ENCODE data around the gene C18orf63.

C18orf63 gene

DNA sequence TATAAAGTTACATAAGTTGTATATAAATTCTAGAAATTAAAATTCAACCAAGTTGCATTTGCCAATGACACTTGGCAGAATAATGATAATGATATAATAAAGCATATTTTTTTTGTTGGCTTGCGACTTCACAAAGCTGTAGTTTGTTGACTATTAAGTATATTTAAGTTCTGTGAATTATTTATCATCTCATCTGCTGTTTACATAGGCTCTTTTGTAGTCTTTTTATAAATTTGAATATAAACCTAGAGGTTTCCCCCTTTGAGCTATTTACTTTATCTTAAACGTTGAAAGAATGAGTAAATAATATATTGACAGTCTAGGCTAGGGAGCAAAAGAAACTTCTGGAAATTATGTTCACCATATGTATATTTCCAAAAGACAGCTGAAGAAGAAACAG is 32.9 kb downstream of the C18orf63 start:
- Histone ChIP-seq H3K4me1 (ENCODE audit: control insufficient read depth, insufficient read depth, low read length) (no peaks in the 10 kb centered on the region), H3K4me3 (ENCODE audit: low read depth, low read length) (no peak overlapping the region), H3K27ac (ENCODE audit: extremely low read depth, low read depth, low read length) (no peak overlapping the region), H3K36me3 (ENCODE audit: control insufficient read depth in 2 of 2, insufficient read depth in 1 of 2, low read length in 2 of 2) (no peaks in the 10 kb centered on the region), H3K9me3 (ENCODE audit: control insufficient read depth, insufficient read depth, low read depth, low read length) (no peaks in the 10 kb centered on the region)
- CTCF ChIA-PET: interaction anchor here (0.6 to 3.0 kb wide), 5 partner anchors 10 to 1176 kb away, joined by 3 to 15 read pairs (median 4); no protein-coding TSS in a partner anchor
- TF ChIP-seq KLF10 (tag by site-specific recombination; IDR thresholded peaks at IDR 0.05) (no peak), IKZF3 (tag by site-specific recombination; IDR thresholded peaks at IDR 0.05) (no peak), HOXD13 (CRISPR knock-in tag; IDR thresholded peaks at IDR 0.05; ENCODE audit: borderline replicate concordance) (no peak), ZNF433 (tag by site-specific recombination; IDR thresholded peaks at IDR 0.05; ENCODE audit: low read depth) (no peak), ZSCAN30 (tag by site-specific recombination; IDR thresholded peaks at IDR 0.05) (no peak), MZF1 (tag by site-specific recombination; IDR thresholded peaks at IDR 0.05; ENCODE audit: borderline replicate concordance) (no peak), ZNF670 (tag by site-specific recombination; IDR thresholded peaks at IDR 0.05; ENCODE audit: low read depth) (no peak), ZNF394 (tag by site-specific recombination; IDR thresholded peaks at IDR 0.05; ENCODE audit: borderline replicate concordance) (no peak), ZEB2 (tag by site-specific recombination; IDR thresholded peaks at IDR 0.05) (no peak), ZNF555 (tag by site-specific recombination; conservative IDR thresholded peaks at IDR 0.05) (no peak), KLF8 (tag by site-specific recombination; IDR thresholded peaks at IDR 0.05) (no peak), ZNF148 (tag by site-specific recombination; IDR thresholded peaks at IDR 0.05; ENCODE audit: borderline replicate concordance) (no peak), BCL11B (tag by site-specific recombination; IDR thresholded peaks at IDR 0.05; ENCODE audit: low read depth) (no peak), ZNF155 (tag by site-specific recombination; IDR thresholded peaks at IDR 0.05) (no peak)
- POLR2A ChIA-PET: no interaction called here

DNA sequence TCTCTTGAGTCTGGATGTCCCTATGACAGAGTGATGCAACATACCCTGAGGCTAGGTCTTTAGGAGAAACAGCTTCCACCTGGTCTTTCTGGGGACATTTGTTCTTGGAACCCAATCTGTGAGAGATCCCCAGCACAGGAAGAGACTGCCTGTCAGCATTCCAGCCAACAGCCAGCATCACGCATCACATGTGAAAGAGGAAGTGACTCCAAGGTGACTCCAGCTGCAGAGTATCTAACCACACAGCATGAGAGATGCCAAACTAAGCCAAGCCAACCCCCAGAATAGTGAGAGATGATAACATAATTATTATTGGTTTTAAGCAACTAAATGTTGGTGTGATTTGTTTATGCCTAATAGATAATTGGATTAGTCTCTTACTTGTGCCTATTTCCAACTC is 35.7 kb downstream of the C18orf63 start:
- Histone ChIP-seq H3K4me3 (ENCODE audit: low read depth, low read length) (no peak overlapping the region), H3K9me3 (ENCODE audit: control insufficient read depth, insufficient read depth, low read depth, low read length) (no peaks in the 10 kb centered on the region), H3K36me3 (ENCODE audit: control insufficient read depth in 2 of 2, insufficient read depth in 1 of 2, low read length in 2 of 2) (no peaks in the 10 kb centered on the region), H3K27ac (ENCODE audit: extremely low read depth, low read depth, low read length) (no peak overlapping the region), H3K4me1 (ENCODE audit: control insufficient read depth, insufficient read depth, low read length) (no peaks in the 10 kb centered on the region)
- POLR2A ChIA-PET: no interaction called here
- CTCF ChIA-PET: interaction anchor here (0.8 to 2.6 kb wide), 3 partner anchors 9 to 198 kb away, joined by 3 to 9 read pairs (median 9); no protein-coding TSS in a partner anchor
- TF ChIP-seq ZNF132 (tag by site-specific recombination; IDR thresholded peaks at IDR 0.05; ENCODE audit: borderline replicate concordance) (no peak), ZNF560 (tag by site-specific recombination; IDR thresholded peaks at IDR 0.05; ENCODE audit: borderline replicate concordance) (no peak), ZNF350 (tag by site-specific recombination; IDR thresholded peaks at IDR 0.05) (no peak), ZNF777 (tag by site-specific recombination; IDR thresholded peaks at IDR 0.05; ENCODE audit: borderline replicate concordance) (no peak), ZNF169 (tag by site-specific recombination; IDR thresholded peaks at IDR 0.05) (no peak), ZNF558 (tag by site-specific recombination; IDR thresholded peaks at IDR 0.05) (no peak), ZNF514 (tag by site-specific recombination; IDR thresholded peaks at IDR 0.05) (no peak), ZNF561 (tag by site-specific recombination; IDR thresholded peaks at IDR 0.05; ENCODE audit: borderline replicate concordance) (no peak), GLIS2 (tag by site-specific recombination; IDR thresholded peaks at IDR 0.05) (no peak), ZNF302 (tag by site-specific recombination; IDR thresholded peaks at IDR 0.05; ENCODE audit: low read depth) (no peak), OVOL3 (tag by site-specific recombination; IDR thresholded peaks at IDR 0.05) (no peak), ZNF549 (tag by site-specific recombination; IDR thresholded peaks at IDR 0.05) (no peak)
- TF ChIP-seq, protein P1, sequence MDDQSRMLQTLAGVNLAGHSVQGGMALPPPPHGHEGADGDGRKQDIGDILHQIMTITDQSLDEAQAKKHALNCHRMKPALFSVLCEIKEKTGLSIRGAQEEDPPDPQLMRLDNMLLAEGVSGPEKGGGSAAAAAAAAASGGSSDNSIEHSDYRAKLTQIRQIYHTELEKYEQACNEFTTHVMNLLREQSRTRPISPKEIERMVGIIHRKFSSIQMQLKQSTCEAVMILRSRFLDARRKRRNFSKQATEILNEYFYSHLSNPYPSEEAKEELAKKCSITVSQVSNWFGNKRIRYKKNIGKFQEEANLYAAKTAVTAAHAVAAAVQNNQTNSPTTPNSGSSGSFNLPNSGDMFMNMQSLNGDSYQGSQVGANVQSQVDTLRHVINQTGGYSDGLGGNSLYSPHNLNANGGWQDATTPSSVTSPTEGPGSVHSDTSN (CRISPR knock-in tag; IDR thresholded peaks at IDR 0.05): no peak
- TF ChIP-seq, protein P2, sequence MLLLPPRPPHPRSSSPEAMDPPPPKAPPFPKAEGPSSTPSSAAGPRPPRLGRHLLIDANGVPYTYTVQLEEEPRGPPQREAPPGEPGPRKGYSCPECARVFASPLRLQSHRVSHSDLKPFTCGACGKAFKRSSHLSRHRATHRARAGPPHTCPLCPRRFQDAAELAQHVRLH (tag by site-specific recombination; IDR thresholded peaks at IDR 0.05): no peak
- TF ChIP-seq, protein P3, sequence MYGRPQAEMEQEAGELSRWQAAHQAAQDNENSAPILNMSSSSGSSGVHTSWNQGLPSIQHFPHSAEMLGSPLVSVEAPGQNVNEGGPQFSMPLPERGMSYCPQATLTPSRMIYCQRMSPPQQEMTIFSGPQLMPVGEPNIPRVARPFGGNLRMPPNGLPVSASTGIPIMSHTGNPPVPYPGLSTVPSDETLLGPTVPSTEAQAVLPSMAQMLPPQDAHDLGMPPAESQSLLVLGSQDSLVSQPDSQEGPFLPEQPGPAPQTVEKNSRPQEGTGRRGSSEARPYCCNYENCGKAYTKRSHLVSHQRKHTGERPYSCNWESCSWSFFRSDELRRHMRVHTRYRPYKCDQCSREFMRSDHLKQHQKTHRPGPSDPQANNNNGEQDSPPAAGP (tag by site-specific recombination; IDR thresholded peaks at IDR 0.05): no peak
- TF ChIP-seq, protein P4, sequence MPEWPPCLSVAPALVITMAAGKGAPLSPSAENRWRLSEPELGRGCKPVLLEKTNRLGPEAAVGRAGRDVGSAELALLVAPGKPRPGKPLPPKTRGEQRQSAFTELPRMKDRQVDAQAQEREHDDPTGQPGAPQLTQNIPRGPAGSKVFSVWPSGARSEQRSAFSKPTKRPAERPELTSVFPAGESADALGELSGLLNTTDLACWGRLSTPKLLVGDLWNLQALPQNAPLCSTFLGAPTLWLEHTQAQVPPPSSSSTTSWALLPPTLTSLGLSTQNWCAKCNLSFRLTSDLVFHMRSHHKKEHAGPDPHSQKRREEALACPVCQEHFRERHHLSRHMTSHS (tag by site-specific recombination; IDR thresholded peaks at IDR 0.05): no peak
